Endometrial microvascular endothelial cells (primary cell): ENCODE results near the gene ARPC1B. TPM values are rescaled to one million over a fixed set of nuclear protein-coding genes. Genes with fewer than 3 reads are reported as not detected.
"Not testable (repeated sequence)": the region's sequence is repeated elsewhere in the genome, so short reads cannot be mapped to it uniquely, and the experiment has no call there.

Source experiments
- in situ Hi-C: cut with HindIII; loops from 2 replicates; pipeline ENCODE4 v1.10.0; 2017; ENCODE audit warnings: low sequenced_read_pairs, low pct_unique_long_range_greater_than_20kb; ENCODE audit errors: inconsistent ontology term
- total RNA-seq: library from RNA; depleted of rRNA; stranded (reverse); fragments of >200 nt; gene quantifications from one replicate; pipeline ENCODE4 v1.2.3, GENCODE V29; 2015; ENCODE audit errors: inconsistent ontology term

The ARPC1B gene
- total RNA-seq, 1 donor from 2014 or later: 453 TPM

DNA sequence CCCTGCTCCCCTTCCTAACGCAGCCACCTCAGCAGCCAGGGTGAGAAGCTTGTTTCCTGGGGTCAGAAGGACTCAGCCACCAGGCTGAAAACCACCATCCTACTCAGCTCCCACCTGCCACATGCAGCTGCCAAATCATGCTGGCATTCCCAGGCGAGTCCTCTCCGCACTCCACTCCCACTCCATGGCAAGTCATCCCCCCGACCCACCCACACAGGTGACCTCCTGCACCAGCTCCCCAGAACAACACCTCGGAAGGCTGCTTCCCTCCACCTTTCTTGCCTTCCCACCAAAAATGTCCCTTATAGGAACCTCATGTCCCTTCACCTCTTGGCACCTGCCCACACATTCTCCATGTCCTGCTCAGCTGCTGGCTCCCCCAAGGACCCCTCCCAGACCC is 29.2 kb downstream of the ARPC1B start:
- in situ Hi-C loops: no loop called here

DNA sequence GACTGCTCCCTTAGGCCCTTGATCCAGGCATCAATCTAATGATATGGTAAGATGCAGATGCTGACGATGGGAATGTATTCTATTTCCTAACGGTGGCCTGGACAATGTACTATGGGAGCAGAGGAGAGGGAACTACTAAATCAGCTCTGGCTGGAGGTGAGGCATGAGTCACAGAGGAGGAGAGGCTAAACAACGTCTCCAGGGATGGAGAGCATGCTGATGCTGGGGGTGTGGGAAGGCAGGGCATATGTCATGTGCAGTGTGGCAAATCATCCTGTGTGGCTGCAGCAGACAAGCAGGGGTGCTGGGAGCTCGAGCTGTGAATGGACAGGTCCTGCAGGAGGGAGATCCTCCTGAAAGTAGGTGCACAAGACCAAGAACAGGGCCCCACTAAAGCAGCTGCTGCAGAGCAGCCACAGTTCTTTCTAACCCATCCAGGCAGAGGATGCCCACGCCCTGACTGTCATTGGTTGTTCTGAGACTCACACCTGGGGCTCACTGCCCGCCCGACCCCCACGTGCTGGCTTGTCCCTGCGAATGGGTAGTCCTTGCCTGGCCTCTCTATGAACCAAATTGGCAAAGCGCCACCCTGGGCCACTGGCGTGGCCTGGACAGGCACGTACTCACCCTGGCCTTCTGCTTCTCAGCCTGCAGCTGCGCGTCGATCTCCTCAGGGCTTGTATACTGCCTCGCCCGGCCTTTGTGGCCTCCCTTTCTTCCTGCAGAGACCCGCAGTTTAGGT is 29.9 kb downstream of the ARPC1B start:
- in situ Hi-C loops: no loop called here

DNA sequence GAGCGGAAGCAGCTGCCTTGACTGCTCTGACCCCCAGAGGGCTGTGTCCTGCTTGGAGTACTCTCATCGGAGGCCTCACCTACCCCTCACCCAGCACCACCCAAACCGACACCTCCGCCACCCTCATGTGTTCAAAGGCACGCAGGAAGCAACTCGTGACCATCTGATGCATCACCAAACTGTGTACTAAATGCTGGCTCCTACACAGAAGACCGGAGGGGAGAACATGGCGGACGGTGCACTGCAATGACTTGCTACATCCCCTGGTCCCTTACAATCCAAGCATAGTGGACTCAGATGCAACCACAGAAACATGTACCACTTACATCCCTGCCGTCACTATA is 30.4 kb downstream of the ARPC1B start:
- in situ Hi-C loops: no loop called here

DNA sequence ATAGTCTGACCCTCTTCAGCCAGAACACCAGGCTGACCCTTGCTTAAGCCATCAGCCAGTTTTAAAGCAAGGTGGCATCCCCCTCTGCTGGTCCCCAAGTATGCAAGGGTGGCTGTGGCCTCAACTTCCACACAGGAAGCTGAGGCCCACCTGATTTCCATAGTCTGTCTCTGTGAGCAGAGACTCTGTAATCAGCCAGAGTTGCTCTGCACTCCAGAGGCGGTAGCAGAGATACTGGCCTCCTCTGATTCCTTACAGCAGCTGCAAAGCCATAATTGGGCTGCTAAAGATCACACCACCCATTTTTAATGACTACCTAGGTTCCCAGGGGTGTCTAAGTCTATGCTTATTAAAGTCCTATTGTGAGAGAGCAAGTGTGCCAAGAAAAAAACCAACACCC is 32.0 kb downstream of the ARPC1B start:
- in situ Hi-C loops: no loop called here

DNA sequence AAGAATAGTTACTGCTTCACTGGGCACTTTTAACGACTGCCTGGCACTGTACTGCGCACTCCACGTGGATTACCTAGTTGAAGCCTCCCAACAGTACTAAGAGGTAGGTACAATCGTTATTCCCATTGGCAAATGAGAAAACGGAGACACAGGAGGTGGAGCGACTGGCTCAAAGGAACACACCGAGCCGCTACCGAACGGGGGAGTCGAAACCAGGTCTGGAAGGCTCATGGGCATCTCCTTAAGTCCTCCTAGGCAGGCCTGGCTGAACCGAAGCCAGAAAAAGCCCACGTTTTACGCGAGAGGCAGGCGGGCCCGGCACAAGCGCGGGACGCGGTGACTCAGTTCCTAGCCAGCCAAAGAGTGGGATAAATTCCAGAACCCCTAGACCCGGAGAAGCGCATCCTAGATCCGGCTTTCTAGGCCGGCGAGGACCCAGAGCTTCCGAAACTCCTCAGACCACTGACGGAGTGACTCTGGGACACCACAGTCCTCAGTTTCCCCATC is 33.4 kb downstream of the ARPC1B start:
- in situ Hi-C loops: no loop called here

DNA sequence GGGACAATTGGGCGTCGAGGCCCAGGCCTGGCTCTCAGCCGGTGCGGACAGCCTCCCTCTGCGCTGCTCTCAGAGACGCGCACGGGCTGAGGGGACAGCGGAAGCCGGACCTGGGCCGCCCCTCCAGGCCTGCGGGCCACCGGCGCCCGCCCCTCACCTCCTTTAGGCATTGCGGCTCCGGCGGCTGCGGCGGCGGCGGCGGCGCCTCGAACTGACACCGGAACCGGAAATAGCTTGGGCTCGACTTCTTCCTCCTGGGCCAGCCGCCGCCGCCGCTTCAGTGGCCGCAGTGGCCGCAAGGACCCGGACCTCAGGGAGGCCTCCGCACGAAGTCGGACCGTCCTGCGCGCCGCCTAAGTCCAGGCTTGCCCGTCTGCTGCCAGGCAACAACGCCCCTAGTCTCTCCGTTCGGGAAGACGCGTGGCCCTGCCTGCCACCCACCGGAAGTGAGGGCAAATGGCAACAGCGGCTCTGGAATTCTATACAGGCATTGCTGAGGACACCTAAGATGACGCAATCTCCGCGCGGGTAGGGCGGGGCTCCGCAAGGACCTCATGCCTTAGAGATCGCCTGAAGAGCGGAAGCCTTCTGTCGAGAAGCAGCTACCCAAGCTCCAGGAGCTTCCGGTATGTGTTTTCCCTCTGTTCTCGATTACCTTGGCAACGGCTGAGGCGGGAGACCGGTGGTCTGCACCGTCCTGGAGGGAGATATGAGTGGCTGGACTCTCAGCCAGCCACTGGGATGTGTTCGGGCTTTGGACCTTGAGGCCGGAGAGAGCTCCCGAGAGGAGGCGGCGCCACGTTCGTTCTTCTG is 34.1 kb downstream of the ARPC1B start, which contains the start of the genes BUD31 and PDAP1:
BUD31 (plus strand) TSS at position 591 of the 813 bp plus-strand sequence. CDS start 2,124 bp downstream, outside the sequence.
PDAP1 (minus strand) TSS at position 219 of the 813 bp plus-strand sequence; CDS start at position 170, 49 bp downstream.
- in situ Hi-C loops: no loop called here

DNA sequence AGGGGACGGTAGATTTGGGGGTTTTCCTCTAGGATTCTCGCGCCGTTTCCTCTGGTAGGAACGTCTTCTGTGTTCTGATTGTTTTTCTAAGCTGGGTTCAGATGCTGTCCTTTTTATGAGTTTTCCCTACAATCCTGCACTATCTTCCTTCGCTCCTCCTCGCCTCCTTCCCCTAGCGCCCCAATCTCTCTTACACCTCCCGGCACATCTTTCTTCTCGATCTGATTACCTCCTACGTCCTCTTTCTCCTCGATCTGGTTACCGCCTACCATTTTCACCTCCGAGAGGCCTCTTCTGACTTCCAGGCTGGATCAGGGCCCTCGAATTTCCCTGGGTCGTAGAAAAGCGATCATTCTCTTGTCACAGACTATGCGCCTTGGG is 34.7 kb downstream of the ARPC1B start:
- in situ Hi-C loops: no loop called here

DNA sequence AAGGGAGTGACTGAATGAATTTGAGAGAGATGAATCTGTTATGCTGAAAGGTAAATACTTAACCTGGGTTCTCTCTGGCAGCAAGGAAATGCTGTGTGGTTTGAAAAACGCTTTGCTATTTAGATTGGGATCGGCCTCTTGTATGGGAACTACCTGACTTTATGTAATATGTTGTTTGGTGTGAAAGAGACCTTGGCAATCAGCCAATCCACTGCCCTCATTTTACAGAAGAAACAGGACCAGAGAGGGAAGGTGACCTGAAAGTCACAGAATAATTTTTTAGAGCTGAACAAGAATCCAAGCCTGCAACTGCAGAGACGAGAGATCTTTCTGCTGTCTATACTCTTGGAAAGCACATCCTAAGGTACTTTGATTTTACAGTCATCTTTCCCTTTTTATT is 35.3 kb downstream of the ARPC1B start:
- in situ Hi-C loops: no loop called here

DNA sequence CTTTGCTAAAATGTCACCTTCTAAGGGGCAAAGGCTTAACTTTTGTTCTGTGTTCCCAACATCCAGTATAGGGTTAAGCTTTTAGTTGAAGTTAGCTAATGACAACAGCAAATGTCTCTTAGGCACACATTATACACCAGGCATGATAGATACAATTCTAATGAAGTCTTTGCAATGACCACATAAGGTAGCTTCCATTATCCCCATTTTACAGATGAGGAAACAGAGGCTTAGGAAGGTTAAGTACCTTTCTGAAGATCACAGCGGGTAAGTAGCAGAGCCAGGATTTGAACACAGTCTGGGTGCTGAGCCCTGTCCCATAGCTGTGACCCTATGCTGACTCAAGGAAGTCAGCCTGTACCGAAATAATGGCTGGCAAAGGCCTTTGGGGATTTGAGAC is 36.1 kb downstream of the ARPC1B start:
- in situ Hi-C loops: no loop called here

DNA sequence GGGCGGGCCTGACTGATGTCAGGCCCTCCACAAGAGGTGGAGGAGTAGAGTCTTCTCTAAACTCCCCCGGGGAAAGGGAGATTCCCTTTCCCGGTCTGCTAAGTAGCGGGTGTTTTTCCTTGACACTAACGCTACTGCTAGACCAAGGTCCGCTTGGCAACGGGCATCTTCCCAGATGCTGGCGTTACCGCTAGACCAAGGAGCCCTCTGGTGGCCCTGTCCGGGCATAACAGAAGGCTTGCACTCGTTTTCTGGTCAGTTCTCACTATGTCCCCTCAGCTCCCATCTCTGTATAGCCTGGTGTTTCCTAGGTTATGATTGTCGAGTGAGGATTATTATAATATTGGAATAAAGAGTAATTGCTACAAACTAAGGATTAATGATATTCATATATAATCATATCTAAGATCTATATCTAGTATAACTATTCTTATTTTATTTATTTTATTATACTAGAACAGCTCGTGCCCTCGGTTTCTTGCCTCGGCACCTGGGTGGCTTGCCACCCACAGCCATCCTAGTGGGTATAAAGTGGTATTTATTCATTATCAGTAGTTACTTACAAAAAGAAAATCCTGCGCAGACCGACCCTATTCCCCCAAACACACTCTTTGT is 41.1 kb downstream of the ARPC1B start:
- in situ Hi-C loops: not testable (repeated sequence)

DNA sequence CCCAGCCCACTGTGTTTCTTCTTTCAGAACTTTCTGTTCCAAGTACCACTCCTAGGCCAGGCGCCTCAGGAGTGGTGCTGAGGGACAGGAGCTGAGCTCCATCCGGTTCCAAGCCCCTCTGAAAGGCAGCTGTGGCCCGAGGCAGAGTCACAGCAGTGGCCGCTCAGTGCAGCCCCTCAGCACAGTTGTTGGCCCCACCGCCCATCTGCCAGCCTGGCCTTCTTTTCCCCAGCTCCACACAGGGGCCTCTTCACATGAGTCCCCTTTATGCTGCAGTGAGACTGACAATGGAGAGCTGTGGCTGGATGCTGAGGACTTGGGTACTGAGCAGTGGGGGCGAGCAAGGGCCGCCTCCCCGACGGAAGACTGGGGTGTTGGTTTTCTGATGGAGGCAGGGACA is 43.7 kb downstream of the ARPC1B start:
- in situ Hi-C loops: no loop called here

DNA sequence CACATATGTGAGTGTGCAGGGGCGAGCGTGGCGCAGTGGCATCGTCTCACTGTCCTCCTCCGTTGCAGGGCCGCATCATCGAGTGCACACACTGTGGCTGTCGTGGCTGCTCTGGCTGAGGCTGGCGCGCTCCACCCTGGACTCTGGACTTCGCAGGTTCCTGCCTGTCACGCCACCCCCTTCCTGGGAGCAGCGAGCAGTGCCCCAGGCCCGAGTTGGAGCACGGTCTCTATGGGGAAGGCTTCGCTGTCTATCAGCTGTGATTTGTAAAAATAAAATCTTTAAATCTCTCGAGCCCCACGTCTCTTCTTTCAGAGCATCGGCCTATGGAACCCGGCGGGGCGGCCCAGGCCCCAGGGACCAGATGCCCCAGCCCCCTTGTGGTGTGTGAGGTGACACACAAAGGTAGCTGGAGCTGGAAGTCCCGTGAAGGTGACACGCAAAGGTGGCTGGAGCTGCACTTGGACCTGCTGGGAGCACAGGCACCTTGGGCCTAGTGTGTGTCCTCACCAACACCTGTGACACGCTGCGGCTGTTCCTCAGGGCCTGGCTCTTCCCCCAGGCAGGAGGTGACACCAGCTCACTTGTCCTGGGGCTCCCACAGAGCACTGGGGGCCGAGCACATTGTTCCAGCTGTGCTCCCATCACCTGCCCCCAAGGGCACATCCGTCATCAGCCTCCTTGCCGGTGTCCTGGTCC is 44.9 kb downstream of the ARPC1B start:
- in situ Hi-C loops: no loop called here

DNA sequence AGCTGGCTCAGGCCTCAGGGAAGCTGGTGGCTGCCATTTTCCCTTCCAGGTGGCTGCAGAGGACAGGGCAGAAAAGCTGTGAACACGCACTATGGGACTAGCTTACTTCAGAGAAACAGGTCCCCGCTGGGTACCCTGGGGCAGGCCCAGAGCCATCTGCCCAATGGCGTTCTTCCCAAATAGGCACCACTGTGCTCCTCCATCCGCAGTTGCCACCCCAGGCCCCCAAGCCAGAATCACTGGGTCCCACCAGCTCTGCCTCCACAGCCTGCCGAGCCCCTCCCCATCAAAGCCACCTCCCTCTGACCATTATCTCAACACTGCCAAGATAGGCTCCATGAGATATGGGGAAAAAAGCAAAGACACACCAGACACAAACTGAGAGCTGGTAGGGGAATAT is 45.7 kb downstream of the ARPC1B start:
- in situ Hi-C loops: no loop called here

DNA sequence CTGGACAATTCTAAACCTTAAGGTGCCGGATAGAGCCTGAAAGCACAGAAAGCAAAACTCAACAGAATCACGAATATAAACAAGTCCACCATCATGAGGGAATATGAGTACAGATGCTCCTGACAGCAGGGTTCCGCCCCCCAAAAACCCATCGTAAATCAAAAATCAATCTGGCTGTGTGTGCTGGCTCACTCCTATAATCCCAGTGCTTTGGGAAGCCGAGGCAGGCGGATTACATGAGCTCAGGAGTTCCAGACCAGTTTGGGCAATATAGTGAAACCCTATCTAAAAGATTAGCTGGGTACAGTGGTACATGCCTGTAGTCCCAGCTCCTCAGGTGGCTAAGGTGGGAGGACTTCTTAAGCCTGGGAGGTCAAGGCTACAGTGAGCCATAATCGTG is 46.5 kb downstream of the ARPC1B start:
- in situ Hi-C loops: no loop called here

DNA sequence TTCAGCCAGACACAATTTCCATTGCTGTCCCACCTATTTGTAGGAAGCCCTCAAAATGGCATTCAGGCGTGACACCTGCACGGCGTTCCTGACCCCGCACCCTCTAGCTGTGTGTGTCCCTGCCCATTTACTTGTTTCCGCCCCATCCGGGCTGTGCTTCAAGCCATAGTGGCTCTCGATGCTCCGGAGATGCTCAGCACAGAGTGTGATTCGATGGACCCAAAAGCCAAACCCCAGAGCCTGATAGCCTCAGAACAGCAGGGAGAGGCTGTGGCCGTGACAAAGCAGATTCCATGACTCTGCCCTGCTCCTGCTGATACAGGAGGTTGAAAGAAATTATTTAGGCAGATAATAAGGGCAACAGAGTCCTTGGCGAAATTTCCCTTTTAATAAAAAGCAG is 47.7 kb downstream of the ARPC1B start:
- in situ Hi-C loops: no loop called here

DNA sequence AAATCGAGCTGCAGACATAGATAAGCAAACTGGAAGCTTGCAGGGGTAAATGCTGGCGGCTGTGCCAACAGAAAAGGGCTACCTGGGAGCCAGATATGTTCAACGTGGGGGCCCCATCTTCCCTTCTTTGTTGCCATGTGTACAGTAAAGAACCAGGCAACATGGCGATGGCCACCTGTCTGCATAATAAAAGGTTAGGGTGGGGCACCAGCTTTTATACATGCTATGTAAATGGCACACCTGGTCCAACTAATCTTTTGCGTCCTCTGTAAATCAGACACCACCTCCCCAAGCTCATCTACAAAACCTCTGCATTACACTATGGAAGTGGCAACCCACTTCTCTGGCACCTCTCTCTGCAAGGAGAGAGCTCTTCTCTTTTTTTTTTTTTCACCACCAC is 48.1 kb downstream of the ARPC1B start:
- in situ Hi-C loops: no loop called here

DNA sequence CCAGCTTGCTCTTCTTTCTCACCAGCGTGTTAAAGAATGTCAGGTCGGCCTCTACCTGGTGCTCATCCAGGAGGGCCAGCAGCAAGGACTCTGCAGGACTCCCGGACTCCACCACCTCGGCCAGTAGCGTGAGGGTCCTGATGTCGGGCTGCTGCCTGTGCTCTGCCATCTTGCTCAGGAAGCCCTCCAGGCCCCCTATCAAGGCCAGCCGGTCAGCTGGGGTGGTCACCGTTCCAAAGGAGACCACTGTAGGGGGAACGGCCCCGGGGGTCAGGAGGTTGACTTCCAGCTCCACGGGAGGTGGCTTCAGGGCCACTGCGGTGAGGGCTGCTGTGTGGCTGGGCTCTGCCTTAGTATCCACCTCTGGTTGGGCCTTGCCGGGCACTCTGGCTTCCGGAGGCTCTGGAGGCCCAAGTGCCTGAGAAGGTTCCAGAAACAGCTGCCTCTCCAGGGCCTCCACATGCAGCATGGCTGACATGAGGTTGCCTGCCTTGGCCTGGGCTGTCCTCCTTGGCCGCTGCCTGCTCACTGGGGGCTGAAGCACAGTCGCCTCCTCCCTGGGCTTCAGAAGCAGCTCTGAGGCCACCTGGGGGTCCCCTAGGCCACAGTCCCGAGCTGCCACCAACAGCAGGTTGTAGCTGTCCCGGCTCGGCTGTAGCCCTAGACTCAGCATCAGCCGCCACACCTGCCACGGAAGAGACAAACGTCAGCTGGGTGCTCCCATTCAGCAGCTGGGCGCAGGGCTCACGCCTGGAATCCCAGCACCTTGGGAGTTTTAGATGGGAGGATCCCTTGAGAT is 50.6 kb downstream of the ARPC1B start:
- in situ Hi-C loops: no loop called here

DNA sequence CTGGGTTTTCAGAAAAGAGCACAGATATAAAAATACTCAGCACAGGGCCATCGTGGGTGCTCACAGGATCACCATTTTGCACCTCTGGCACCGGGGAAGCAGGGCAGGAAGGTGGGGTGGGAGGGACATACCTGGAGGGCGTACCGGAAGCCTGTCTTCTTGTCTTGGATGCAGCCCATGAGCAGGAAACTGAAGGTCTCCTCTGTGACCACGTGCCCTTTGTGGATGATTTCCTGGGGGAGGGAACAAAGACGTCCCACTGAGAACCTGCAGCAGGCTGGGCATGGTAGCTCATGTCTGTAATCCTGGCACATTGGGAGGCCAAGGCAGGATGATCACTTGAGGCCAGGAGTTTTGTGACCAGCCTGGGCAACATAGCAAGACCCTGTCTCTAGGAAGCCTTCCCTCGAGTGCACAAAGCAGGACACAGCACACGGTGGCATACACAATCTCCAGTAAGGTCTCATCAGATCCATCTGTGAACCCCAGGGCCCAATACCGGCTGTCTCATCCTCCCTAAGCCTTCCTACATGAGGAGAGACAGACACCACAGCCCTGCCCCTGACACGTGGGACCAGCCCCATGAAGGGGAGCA is 54.5 kb downstream of the ARPC1B start:
- in situ Hi-C loops: no loop called here
